Smooth muscle cell (in vitro differentiated cells): ENCODE data around the gene BPIFB3. TPM values are rescaled to one million over a fixed set of nuclear protein-coding genes. Genes with fewer than 3 reads are reported as not detected.
"Not testable (repeated sequence)": the region's sequence is repeated elsewhere in the genome, so short reads cannot be mapped to it uniquely, and the experiment has no call there.

Source experiments
- DNase-seq: peaks from one replicate; lab custom pipeline; 2025; ENCODE audit not compliant: unreplicated experiment; lab: John Stamatoyannopoulos, UW
- H2AFZ ChIP-seq: fragments of 200-600 bp; sonication (generic); 2 replicates; pipeline ENCODE4 v1.6.0; 2016; ENCODE audit warnings: antibody characterized with exemption, low read depth, mild to moderate bottlenecking
- H3F3A ChIP-seq: fragments of 200-600 bp; sonication (generic); 2 replicates; pipeline ENCODE4 v1.6.0; 2017; ENCODE audit warnings: antibody characterized with exemption, low read depth
- H3K27ac ChIP-seq: fragments of 200-600 bp; sonication (generic); 2 replicates; pipeline ENCODE4 v1.5.1; 2016; ENCODE audit warnings: low read depth, mild to moderate bottlenecking
- H3K27me3 ChIP-seq: fragments of 200-600 bp; sonication (generic); 2 replicates; pipeline ENCODE4 v1.6.1; 2016; ENCODE audit warnings: low read depth, mild to moderate bottlenecking
- H3K36me3 ChIP-seq: fragments of 200-600 bp; sonication (generic); 2 replicates; pipeline ENCODE4 v1.5.1; 2016; ENCODE audit warnings: low read depth
- H3K4me1 ChIP-seq: fragments of 200-600 bp; sonication (generic); 2 replicates; pipeline ENCODE4 v1.5.1; 2016; ENCODE audit warnings: low read depth
- H3K4me2 ChIP-seq: fragments of 200-600 bp; sonication (generic); 2 replicates; pipeline ENCODE4 v1.6.0; 2016; ENCODE audit warnings: mild to moderate bottlenecking
- H3K4me3 ChIP-seq: fragments of 200-600 bp; sonication (generic); 2 replicates; pipeline ENCODE4 v1.5.1; 2016; ENCODE audit warnings: mild to moderate bottlenecking
- H3K79me2 ChIP-seq: fragments of 200-600 bp; sonication (generic); 2 replicates; pipeline ENCODE4 v1.6.0; 2016; ENCODE audit warnings: low read depth, mild to moderate bottlenecking
- H3K9ac ChIP-seq: fragments of 200-600 bp; sonication (generic); 2 replicates; pipeline ENCODE4 v1.6.0; 2016; ENCODE audit warnings: low read depth
- H3K9me3 ChIP-seq: fragments of 200-600 bp; sonication (generic); replicated peaks from 2 replicates; pipeline ENCODE4 v1.5.1; 2016; ENCODE audit warnings: low read depth
- H4K20me1 ChIP-seq: fragments of 200-600 bp; sonication (generic); 2 replicates; pipeline ENCODE4 v1.6.0; 2016; ENCODE audit warnings: low read depth
- WGBS: methylation state at CpG from one replicate; pipeline ENCODE4 v1.1.7; 2016; ENCODE audit warnings: low lambda C conversion rate; 5-methylcytosine and 5-hydroxymethylcytosine counted together
- polyA plus RNA-seq: library from polyadenylated mRNA; unstranded; fragments of >200 nt; fragmentation: Nextera tagmentation; extraction: Ambion mirVana; gene quantifications from 2 replicates; pipeline ENCODE4 v1.2.1, GENCODE V29; 2016
- total RNA-seq: library from RNA; depleted of rRNA; stranded (reverse); fragments of >200 nt; gene quantifications from 2 replicates; pipeline ENCODE4 v1.2.3, GENCODE V29; 2014
- TF ChIP-seq, protein P1 (sequence below): fragments of 200-600 bp; sonication (generic); IDR thresholded peaks from 2 replicates; pipeline ENCODE4 v1.5.1; 2017; ENCODE audit warnings: borderline replicate concordance, mild to moderate bottlenecking, antibody characterized with exemption; ENCODE audit not compliant: insufficient read depth, poor library complexity, severe bottlenecking

The BPIFB3 gene
- total and polyA plus RNA-seq, 2 experiments from 2014 or later = not detected

DNA sequence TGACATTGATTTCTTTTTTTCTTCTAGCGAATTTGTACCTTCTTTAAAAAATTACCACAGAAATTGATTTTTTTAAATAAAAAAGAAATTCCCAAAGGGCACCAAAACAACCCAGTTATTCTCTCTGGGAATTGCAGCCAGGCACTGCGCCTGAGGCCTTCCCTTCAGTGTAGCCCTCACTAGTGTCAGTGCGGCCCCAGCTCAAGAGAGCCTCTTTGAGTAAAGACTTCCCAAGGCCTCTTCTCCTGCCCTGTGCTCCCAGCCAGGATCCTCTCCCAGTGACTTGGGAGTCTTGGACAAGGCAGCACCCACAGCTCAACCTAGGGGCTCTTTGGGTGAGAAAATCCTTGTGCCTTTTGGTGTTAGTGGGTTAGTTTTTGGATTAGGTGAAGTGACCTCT lies 67.2 kb downstream of the BPIFB3 start:
- no peak for DNase-seq
- H3K79me2 ChIP-seq = no peaks in the 10 kb centered on the region
- H3K27ac ChIP-seq = no peak overlapping the region
- no peaks in the 10 kb centered on the region for H3K36me3 ChIP-seq
- H3K27me3 ChIP-seq = peaks cover under 1% of the 10 kb centered on the region
- H3F3A ChIP-seq = no peaks in the 10 kb centered on the region
- no peak overlapping the region for H3K9ac ChIP-seq
- H3K4me2 ChIP-seq = no peak overlapping the region
- H2AFZ ChIP-seq = no peak overlapping the region
- 98% methylated on average over 3 of the region's 3 CpGs for WGBS
- H3K4me3 ChIP-seq = no peak overlapping the region
- H3K4me1 ChIP-seq = no peaks in the 10 kb centered on the region
- no peaks in the 10 kb centered on the region for H3K9me3 ChIP-seq
- TF ChIP-seq, protein P1, sequence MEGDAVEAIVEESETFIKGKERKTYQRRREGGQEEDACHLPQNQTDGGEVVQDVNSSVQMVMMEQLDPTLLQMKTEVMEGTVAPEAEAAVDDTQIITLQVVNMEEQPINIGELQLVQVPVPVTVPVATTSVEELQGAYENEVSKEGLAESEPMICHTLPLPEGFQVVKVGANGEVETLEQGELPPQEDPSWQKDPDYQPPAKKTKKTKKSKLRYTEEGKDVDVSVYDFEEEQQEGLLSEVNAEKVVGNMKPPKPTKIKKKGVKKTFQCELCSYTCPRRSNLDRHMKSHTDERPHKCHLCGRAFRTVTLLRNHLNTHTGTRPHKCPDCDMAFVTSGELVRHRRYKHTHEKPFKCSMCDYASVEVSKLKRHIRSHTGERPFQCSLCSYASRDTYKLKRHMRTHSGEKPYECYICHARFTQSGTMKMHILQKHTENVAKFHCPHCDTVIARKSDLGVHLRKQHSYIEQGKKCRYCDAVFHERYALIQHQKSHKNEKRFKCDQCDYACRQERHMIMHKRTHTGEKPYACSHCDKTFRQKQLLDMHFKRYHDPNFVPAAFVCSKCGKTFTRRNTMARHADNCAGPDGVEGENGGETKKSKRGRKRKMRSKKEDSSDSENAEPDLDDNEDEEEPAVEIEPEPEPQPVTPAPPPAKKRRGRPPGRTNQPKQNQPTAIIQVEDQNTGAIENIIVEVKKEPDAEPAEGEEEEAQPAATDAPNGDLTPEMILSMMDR = no peak
- H4K20me1 ChIP-seq = no peaks in the 10 kb centered on the region

DNA sequence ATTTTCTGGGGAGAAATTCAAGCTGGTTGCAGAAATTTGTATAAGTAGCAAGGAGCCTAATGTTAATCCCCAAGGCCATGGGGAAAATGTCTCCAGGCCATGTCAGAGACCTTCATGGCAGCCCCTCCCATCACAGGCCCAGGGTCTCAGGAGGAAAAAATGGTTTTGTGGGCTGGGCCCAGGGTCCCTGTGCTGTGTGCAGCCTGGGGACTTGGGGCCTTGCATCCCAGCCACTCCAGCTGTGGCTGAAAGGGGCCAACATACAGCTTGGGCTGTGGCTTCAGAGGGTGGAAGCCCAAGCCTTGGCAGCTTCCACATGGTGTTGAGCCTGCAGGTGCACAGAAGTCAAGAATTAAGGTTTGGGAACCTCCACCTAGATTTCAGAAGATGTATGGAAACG lies 68.6 kb downstream of the BPIFB3 start:
- H3K27ac ChIP-seq, H3K36me3 ChIP-seq, H4K20me1 ChIP-seq, H3K4me3 ChIP-seq, H3K9ac ChIP-seq, H2AFZ ChIP-seq, H3K4me1 ChIP-seq, H3K4me2 ChIP-seq, H3K27me3 ChIP-seq, H3F3A ChIP-seq, DNase-seq, H3K9me3 ChIP-seq, H3K79me2 ChIP-seq: not testable (repeated sequence)
- 88% methylated on average over 1 of the region's 1 CpG for WGBS

Other genes with a start within 250 kb of the BPIFB3 start
- 160 TPM in 2 replicates for gene MAPRE1, start 233.9 kb upstream of the BPIFB3 start, total RNA-seq
- gene MAPRE1, start 233.9 kb upstream of the BPIFB3 start, polyA plus RNA-seq = 81.0 and 89.2 TPM in 2 replicates
- 1.7 TPM in 1 of 2 replicates, not detected in the other for gene EFCAB8, start 195.0 kb upstream of the BPIFB3 start, total RNA-seq
- gene EFCAB8, start 195.0 kb upstream of the BPIFB3 start, polyA plus RNA-seq = 0.25 and 0.58 TPM in 2 replicates
- not detected in 2 replicates for gene SUN5, start 49.5 kb upstream of the BPIFB3 start, total RNA-seq
- gene SUN5, start 49.5 kb upstream of the BPIFB3 start, polyA plus RNA-seq = not detected in 2 replicates
- gene BPIFB2, start 46.2 kb upstream of the BPIFB3 start, total RNA-seq = not detected in 2 replicates
- gene BPIFB2, start 46.2 kb upstream of the BPIFB3 start, polyA plus RNA-seq = not detected in 2 replicates
- gene BPIFB6, start 22.3 kb upstream of the BPIFB3 start, total RNA-seq = not detected in 2 replicates
- not detected in 2 replicates for gene BPIFB6, start 22.3 kb upstream of the BPIFB3 start, polyA plus RNA-seq
- not detected in 2 replicates for gene BPIFB4, start 25.7 kb downstream of the BPIFB3 start, total RNA-seq
- not detected in 2 replicates for gene BPIFB4, start 25.7 kb downstream of the BPIFB3 start, polyA plus RNA-seq
- gene BPIFA2, start 114.3 kb downstream of the BPIFB3 start, total RNA-seq = not detected in 2 replicates
- gene BPIFA2, start 114.3 kb downstream of the BPIFB3 start, polyA plus RNA-seq = not detected in 2 replicates
- gene BPIFA3, start 163.4 kb downstream of the BPIFB3 start, total RNA-seq = not detected in 2 replicates
- not detected in 2 replicates for gene BPIFA3, start 163.4 kb downstream of the BPIFB3 start, polyA plus RNA-seq
- not detected in 2 replicates for gene BPIFA1, start 182.1 kb downstream of the BPIFB3 start, total RNA-seq
- not detected in 2 replicates for gene BPIFA1, start 182.1 kb downstream of the BPIFB3 start, polyA plus RNA-seq
- not detected in 2 replicates for gene BPIFB1, start 229.3 kb downstream of the BPIFB3 start, total RNA-seq
- not detected in 2 replicates for gene BPIFB1, start 229.3 kb downstream of the BPIFB3 start, polyA plus RNA-seq